Calu3 (cell line): Measurements from ENCODE around the gene SAG. TPM values are rescaled to one million over a fixed set of nuclear protein-coding genes. Genes with fewer than 3 reads are reported as not detected.

ENCODE experiments used
- BruUV-seq: library from RNA; stranded (reverse); fragments of 400-500 nt; replicated peaks from 2 replicates; lab custom pipeline; 2021; lab: Mats Ljungman, UMichigan
- CTCF ChIA-PET: fragments of 300-600 bp; sonication (Branson Sonifier 250); formaldehyde crosslinking; loops from one replicate; lab custom pipeline; 2022; ENCODE audit warnings: antibody characterized with exemption; lab: Charles Lee
- DNase-seq: peaks from one replicate; pipeline ENCODE4 v3.0.0; 2022
- H3K27ac Mint-ChIP-seq: one replicate; pipeline ENCODE4 v1.8.0; 2022; ENCODE audit warnings: mixed read lengths; ENCODE audit not compliant: unreplicated experiment
- H3K27me3 Mint-ChIP-seq: one replicate; pipeline ENCODE4 v1.8.0; 2022; ENCODE audit warnings: mixed read lengths; ENCODE audit not compliant: unreplicated experiment
- H3K36me3 Mint-ChIP-seq: one replicate; pipeline ENCODE4 v1.8.0; 2022; ENCODE audit warnings: mild to moderate bottlenecking, moderate library complexity, mixed read lengths; ENCODE audit not compliant: insufficient read depth, unreplicated experiment
- H3K4me1 Mint-ChIP-seq: one replicate; pipeline ENCODE4 v1.8.0; 2022; ENCODE audit warnings: mild to moderate bottlenecking, low read depth, mixed read lengths; ENCODE audit not compliant: unreplicated experiment
- H3K4me3 Mint-ChIP-seq: one replicate; pipeline ENCODE4 v1.8.0; 2022; ENCODE audit warnings: mild to moderate bottlenecking, low read depth, moderate library complexity, mixed read lengths; ENCODE audit not compliant: unreplicated experiment
- H3K9me3 Mint-ChIP-seq: one replicate; pipeline ENCODE4 v1.8.0; 2022; ENCODE audit warnings: low read depth, mixed read lengths; ENCODE audit not compliant: unreplicated experiment
- intact Hi-C: fragments of 100-400 bp; cut with micrococcal nuclease; formaldehyde crosslinking; loops from one replicate; pipeline ENCODE4 v1.10.0; 2022; ENCODE audit not compliant: unreplicated experiment
- total RNA-seq: library from RNA; stranded (reverse); gene quantifications from 2 replicates; pipeline ENCODE4 v1.2.3, GENCODE V29; 2022
- TF ChIP-seq, protein P1 (sequence below): fragments of 200-600 bp; IDR thresholded peaks from one replicate; pipeline ENCODE4 v1.8.0; 2022; ENCODE audit warnings: antibody characterized with exemption; ENCODE audit not compliant: unreplicated experiment

Gene SAG
- total RNA-seq, 1 experiment from 2014 or later = not detected

DNA sequence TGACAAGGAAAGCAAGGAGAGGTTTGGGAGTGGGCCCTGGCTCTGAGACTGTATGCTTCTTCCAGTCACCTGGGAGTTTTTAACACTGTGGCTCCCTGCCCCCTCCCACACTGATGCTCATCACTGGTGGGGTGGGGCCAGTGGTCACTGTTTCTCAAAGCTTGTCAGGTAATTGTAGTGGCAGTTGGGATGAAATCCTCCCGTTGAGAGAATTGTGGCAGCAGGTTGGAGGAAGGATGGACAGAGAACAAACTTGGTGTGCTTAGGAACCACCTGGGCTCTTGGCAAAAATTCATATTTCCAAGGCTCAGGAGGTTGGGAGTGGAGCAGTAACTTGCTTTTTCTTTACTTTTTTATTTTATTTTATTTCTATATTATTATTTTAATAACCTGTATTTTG lies 71.8 kb downstream of the SAG start:
- H3K4me3 Mint-ChIP-seq = no peak overlapping the region
- H3K9me3 Mint-ChIP-seq = no peaks in the 10 kb centered on the region
- H3K4me1 Mint-ChIP-seq = peaks cover 8% of the 10 kb centered on the region
- DNase-seq = no peak
- BruUV-seq = no TSS peak
- H3K27ac Mint-ChIP-seq = no peak overlapping the region
- CTCF ChIA-PET = no interaction called here
- no peaks in the 10 kb centered on the region for H3K27me3 Mint-ChIP-seq
- TF ChIP-seq, protein P1, sequence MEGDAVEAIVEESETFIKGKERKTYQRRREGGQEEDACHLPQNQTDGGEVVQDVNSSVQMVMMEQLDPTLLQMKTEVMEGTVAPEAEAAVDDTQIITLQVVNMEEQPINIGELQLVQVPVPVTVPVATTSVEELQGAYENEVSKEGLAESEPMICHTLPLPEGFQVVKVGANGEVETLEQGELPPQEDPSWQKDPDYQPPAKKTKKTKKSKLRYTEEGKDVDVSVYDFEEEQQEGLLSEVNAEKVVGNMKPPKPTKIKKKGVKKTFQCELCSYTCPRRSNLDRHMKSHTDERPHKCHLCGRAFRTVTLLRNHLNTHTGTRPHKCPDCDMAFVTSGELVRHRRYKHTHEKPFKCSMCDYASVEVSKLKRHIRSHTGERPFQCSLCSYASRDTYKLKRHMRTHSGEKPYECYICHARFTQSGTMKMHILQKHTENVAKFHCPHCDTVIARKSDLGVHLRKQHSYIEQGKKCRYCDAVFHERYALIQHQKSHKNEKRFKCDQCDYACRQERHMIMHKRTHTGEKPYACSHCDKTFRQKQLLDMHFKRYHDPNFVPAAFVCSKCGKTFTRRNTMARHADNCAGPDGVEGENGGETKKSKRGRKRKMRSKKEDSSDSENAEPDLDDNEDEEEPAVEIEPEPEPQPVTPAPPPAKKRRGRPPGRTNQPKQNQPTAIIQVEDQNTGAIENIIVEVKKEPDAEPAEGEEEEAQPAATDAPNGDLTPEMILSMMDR = no peak
- no peaks in the 10 kb centered on the region for H3K36me3 Mint-ChIP-seq
- intact Hi-C loops = no loop called here

DNA sequence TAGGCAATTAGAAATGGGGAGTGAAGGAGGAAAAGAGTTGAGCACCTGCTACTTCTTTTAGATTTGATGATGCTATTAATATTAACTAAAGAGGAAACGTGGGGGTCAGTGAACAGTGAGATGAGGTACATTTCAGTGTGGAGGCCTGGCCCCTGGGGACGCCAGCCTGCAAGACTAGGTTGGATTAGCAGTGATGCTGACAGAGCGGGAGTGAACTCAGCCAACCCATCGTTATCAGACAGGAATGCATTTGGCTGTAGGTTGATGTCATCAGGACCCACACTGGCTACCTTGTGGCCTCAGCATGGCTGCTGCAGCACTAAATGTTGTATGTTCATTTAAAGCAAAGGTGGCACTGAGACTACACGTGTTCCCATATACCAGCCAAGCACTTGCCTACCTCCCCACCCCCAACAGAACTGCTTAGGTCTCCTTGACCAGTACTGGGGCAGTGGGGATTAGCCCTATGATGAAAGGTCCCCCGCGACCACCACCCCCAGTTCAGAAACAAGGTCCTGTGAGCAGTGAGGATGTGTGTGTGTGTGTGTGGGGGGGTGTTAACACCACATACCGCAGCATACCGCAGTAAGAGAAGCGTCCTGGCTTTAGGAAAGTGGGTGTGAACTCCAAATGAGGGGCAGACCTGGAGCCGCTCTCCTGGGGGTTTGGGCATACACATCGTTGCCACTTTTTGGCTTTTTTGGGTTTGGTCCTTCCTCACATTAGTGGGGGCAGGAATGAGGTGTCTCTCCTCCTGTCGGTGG lies 72.7 kb downstream of the SAG start:
- Mint-ChIP-seq H3K4me1 (peaks cover 8% of the 10 kb centered on the region), H3K36me3 (no peaks in the 10 kb centered on the region), H3K27ac (no peak overlapping the region), H3K9me3 (no peaks in the 10 kb centered on the region), H3K27me3 (no peaks in the 10 kb centered on the region), H3K4me3 (no peak overlapping the region)
- BruUV-seq = no TSS peak
- no peak for DNase-seq
- intact Hi-C loops = no loop called here
- CTCF ChIA-PET = no interaction called here
- TF ChIP-seq, protein P1 = no peak

DNA sequence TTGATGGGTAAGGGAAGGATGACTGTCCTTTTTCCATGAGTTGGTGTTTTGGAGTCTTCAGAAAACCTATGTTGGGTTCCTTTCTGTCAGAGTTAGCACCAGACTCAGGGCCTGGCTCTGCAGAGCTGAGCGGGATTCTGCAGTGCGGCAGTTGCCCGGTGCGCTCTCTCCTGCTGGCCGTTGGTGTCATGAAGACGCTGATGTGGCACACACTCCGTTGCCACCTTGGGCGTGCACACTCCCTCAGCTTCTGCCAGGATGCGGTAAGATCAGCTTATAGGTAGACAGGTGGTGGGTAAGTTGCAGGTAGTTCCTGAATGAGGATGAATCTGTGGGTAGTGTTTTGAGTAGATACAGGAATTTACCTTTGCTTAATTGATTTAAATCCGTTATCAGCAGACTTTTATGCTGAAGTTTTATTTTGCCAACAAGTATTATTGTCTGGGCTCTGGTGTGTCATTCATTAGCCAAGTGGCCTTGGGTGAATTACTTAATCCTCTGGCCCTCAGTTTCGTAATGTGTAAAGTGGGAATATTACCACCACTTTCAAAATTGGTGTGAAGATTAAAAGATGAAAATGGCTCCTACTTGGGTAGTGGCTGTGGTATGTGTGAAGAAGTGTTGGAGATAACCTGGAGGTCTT lies 73.5 kb downstream of the SAG start:
- Mint-ChIP-seq H3K27ac (no peak overlapping the region), H3K9me3 (no peaks in the 10 kb centered on the region), H3K4me3 (no peak overlapping the region), H3K27me3 (no peaks in the 10 kb centered on the region), H3K4me1 (peaks cover 8% of the 10 kb centered on the region), H3K36me3 (no peaks in the 10 kb centered on the region)
- TF ChIP-seq, protein P1 = no peak
- DNase-seq = no peak
- intact Hi-C loops = no loop called here
- CTCF ChIA-PET = no interaction called here
- BruUV-seq = no TSS peak

DNA sequence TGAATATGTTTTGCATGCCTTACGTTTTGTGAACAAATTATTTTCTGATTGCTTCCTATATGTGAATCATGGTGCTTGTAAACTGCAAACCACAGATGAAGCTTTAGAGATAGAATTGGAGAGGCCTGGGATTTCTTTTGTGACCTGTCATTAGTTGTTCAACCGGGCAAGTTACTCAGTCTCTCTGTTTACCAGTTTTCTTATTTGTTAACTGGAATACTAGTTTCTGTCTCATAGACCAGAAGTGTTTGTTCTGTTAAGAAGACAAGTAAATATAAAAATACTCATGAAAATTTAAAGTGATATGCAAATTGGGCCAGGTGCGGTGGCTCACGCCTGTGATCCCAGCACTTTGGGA lies 74.0 kb downstream of the SAG start:
- Mint-ChIP-seq H3K27me3 (no peaks in the 10 kb centered on the region), H3K36me3 (no peaks in the 10 kb centered on the region), H3K27ac (no peak overlapping the region), H3K4me1 (peaks cover 11% of the 10 kb centered on the region), H3K4me3 (no peak overlapping the region), H3K9me3 (no peaks in the 10 kb centered on the region)
- TF ChIP-seq, protein P1 = no peak
- no TSS peak for BruUV-seq
- no peak for DNase-seq
- intact Hi-C loops = no loop called here
- CTCF ChIA-PET = no interaction called here
